ENCODE data around the gene RNF187. TPM values are rescaled to one million over a fixed set of nuclear protein-coding genes. Genes with fewer than 3 reads are reported as not detected.

Gene RNF187
- total and polyA plus RNA-seq, 5 donors, result 34.1 to 113 (median 85.6) TPM

DNA sequence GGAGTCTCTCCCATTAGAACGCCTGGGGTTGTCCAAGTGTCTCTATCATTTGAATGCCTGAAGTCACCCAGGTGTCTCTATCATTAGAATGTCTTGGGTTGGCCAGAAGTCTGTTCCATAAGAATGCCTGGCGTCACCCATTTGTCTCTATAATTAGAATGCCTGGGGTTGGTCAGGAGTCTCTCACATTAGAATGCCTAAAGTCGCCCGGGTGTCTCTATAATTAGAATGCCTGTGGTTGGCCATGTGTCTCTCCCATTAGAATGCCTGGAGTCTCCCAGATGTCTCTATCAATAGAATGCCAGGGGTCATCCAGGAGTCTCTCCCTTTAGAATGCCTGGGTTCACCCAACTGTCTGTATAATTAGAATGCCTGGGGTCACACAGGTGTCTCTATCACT is 54.5 kb downstream of the RNF187 start:
- no peak for ATAC-seq
- WGBS, result 62% methylated on average over 4 of the region's 4 CpGs
- DNase-seq, result no peak
- no peaks in the 10 kb centered on the region for H3K9me3 ChIP-seq (ENCODE audit: control insufficient read depth, low read length)
- intact Hi-C loops (cut with DNase I), result no loop called here
- no peaks in the 10 kb centered on the region for H3K27me3 ChIP-seq (ENCODE audit: control insufficient read depth, insufficient read depth)
- H3K4me3 ChIP-seq (ENCODE audit: low read length), result no peak overlapping the region
- H3K27ac ChIP-seq (ENCODE audit: low read length), result no peak overlapping the region
- no peaks in the 10 kb centered on the region for H3K4me1 ChIP-seq (ENCODE audit: control insufficient read depth, insufficient read depth, low read length)

DNA sequence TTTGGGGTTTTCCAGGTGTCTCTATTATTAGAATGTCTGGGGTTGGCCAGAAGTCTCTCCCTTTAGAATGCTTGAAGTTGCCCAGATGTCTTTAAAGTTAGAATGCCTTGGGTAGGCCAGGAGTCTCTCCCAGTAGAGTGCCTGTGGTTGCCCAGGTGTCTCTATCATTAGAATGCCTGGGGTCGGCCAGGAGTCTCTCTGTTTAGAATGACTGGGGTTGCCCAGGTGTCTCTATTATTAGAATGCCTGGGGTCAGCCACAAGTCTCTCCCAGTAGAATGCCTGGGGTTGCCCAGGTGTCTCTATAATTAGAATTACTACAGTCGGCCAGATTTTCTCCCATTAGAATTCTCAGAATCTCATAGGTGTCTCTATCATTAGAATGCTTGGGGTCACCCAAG is 55.2 kb downstream of the RNF187 start:
- ATAC-seq, result no peak
- H3K4me1 ChIP-seq (ENCODE audit: control insufficient read depth, insufficient read depth, low read length), result no peaks in the 10 kb centered on the region
- H3K27ac ChIP-seq (ENCODE audit: low read length), result no peak overlapping the region
- 77% methylated on average over 2 of the region's 2 CpGs for WGBS
- H3K4me3 ChIP-seq (ENCODE audit: low read length), result no peak overlapping the region
- H3K9me3 ChIP-seq (ENCODE audit: control insufficient read depth, low read length), result no peaks in the 10 kb centered on the region
- H3K27me3 ChIP-seq (ENCODE audit: control insufficient read depth, insufficient read depth), result no peaks in the 10 kb centered on the region
- DNase-seq, result no peak
- intact Hi-C loops (cut with DNase I), result no loop called here

DNA sequence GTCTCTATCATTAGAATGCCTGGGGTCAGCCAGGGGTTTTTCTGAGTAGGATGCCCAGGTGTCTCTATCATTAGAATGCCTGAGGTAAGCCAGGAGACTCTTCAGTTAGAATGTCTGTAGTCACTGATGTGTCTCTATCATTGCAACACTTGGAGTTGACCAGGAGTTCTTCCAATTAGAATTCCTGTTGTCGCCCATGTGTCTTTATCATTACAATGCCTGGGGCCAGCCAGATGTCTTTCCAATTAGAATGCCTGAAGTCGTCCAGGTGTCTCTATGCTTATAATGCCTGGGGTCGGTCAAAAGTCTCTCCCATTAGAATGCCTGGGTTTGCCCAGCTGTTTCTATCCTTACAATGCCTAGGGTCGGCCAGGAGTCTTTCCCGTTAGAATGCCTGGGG is 55.8 kb downstream of the RNF187 start:
- Histone ChIP-seq H3K27ac (ENCODE audit: low read length) (no peak overlapping the region), H3K27me3 (ENCODE audit: control insufficient read depth, insufficient read depth) (no peaks in the 10 kb centered on the region), H3K4me1 (ENCODE audit: control insufficient read depth, insufficient read depth, low read length) (no peaks in the 10 kb centered on the region), H3K4me3 (ENCODE audit: low read length) (no peak overlapping the region), H3K9me3 (ENCODE audit: control insufficient read depth, low read length) (no peaks in the 10 kb centered on the region)
- intact Hi-C loops (cut with DNase I), result no loop called here
- no peak for ATAC-seq
- WGBS, result 69% methylated on average over 5 of the region's 5 CpGs
- no peak for DNase-seq

- Histone ChIP-seq H3K27ac (ENCODE audit: low read length) (no peak overlapping the region), H3K4me3 (ENCODE audit: low read length) (no peak overlapping the region), H3K9me3 (ENCODE audit: control insufficient read depth, low read length) (no peaks in the 10 kb centered on the region), H3K4me1 (ENCODE audit: control insufficient read depth, insufficient read depth, low read length) (no peaks in the 10 kb centered on the region), H3K27me3 (ENCODE audit: control insufficient read depth, insufficient read depth) (no peaks in the 10 kb centered on the region)
- no peak for ATAC-seq
- intact Hi-C loops (cut with DNase I), result no loop called here
- WGBS, result 71% methylated on average over 3 of the region's 3 CpGs
- no peak for DNase-seq
Measured at GRCh38 chr1:228543396-228543795, 56.2 kb downstream of the RNF187 start.

- Histone ChIP-seq H3K27me3 (ENCODE audit: control insufficient read depth, insufficient read depth) (no peaks in the 10 kb centered on the region), H3K27ac (ENCODE audit: low read length) (no peak overlapping the region), H3K9me3 (ENCODE audit: control insufficient read depth, low read length) (no peaks in the 10 kb centered on the region), H3K4me3 (ENCODE audit: low read length) (no peak overlapping the region), H3K4me1 (ENCODE audit: control insufficient read depth, insufficient read depth, low read length) (no peaks in the 10 kb centered on the region)
- WGBS, result 61% methylated on average over 7 of the region's 7 CpGs
- intact Hi-C loops (cut with DNase I), result no loop called here
- DNase-seq, result no peak
- ATAC-seq, result no peak
Measured at GRCh38 chr1:228544021-228544850, 57.1 kb downstream of the RNF187 start.

DNA sequence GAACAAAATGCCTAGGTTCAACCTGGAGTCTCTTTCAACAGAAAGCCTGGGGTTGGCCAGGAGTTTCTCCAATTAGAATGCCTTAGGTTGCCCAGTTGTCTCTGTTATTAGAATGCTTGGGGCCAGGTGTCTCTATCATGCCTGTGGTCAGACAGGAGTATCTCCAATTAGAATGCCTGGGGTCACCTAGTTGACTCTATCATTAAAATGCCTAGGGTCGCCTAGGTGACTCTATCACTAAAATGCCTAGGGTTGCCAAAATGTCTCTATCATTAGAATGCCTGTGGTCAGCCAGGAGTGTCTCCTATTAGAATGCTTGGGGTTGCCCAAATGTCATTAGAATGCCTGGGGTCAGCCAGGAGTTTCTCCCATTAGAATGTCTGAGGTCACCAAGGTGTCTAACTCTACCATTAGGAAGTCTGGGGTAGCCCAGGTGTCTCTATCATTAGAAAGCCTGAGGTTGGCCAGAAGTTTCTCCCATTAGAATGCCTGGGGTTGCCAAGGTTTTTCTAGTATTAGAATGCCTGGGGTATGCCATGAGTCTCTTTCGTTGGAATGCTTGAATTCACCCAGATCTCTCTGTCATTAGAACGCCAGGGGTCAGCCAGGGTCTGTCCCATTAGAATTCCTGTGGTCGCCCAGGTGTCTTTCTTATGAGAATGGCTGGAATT is 57.9 kb downstream of the RNF187 start:
- 44% methylated on average over 4 of the region's 4 CpGs for WGBS

More for the DNA sequence above, 57.9 kb downstream of the RNF187 start:
- Histone ChIP-seq H3K4me3 (ENCODE audit: low read length) (no peak overlapping the region), H3K9me3 (ENCODE audit: control insufficient read depth, low read length) (no peaks in the 10 kb centered on the region), H3K4me1 (ENCODE audit: control insufficient read depth, insufficient read depth, low read length) (no peaks in the 10 kb centered on the region), H3K27me3 (ENCODE audit: control insufficient read depth, insufficient read depth) (no peaks in the 10 kb centered on the region), H3K27ac (ENCODE audit: low read length) (no peak overlapping the region)
- intact Hi-C loops (cut with DNase I), result no loop called here
- DNase-seq (no peak), ATAC-seq (no peak)

Small RNA genes lying within 50 kb of the gene (microRNA-seq; reads per million reads assigned to microRNA genes)
- 0 reads per million in 2 donors for gene MIR4666A

Other genes starting within 250 kb of the RNF187 start
- 10 to 100 TPM in 1 of 4 donors, 1 to 10 TPM in 3; 8.9 to 10.7 (median 9.5) TPM for gene TRIM11, start 80.5 kb upstream of the RNF187 start, total RNA-seq
- 5.9 TPM for gene TRIM11, start 80.5 kb upstream of the RNF187 start, polyA plus RNA-seq
- 1 to 10 TPM in 2 of 4 donors, under 1 TPM in 2; 0.56 to 2.4 (median 1.2) TPM for gene TRIM17, start 70.5 kb upstream of the RNF187 start, total RNA-seq
- 0.41 TPM for gene TRIM17, start 70.5 kb upstream of the RNF187 start, polyA plus RNA-seq
- 10 to 100 TPM in 3 of 4 donors, 1 to 10 TPM in 1; 8.1 to 15.1 (median 12.6) TPM for gene RHOU, start 248.1 kb downstream of the RNF187 start, total RNA-seq
- gene RHOU, start 248.1 kb downstream of the RNF187 start, polyA plus RNA-seq, result 5.2 TPM